ENCODE results near the gene RFX6.

RFX6 gene

DNA sequence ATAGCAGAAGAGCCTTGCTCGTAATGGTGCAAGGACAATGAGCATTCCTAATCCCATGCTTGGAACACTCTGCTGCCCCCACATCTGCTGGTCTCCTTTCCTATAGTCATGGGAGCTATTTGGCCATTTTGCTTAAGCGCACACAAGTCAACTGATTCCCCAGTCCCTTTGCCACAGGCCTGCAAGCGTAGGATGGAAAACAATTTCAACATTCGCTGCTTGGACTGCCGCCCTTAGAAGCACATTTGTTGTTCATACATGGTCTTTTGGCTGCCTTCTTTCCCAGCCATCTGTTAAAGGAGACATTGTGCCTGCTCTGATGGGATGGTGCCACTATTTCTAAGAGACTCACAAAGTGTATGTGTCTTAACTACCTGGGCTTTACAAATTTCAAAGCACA, 96.9 kb downstream of the RFX6 start:
- DNase-seq (ENCODE audit: low read depth): no peak

GRCh38 chr6:116974526-116975316, 97.7 kb downstream of the RFX6 start:
- DNase-seq (ENCODE audit: low read depth): no peak

- DNase-seq (ENCODE audit: low read depth): no peak
Measured at GRCh38 chr6:116975600-116975999, 98.6 kb downstream of the RFX6 start.

- no peak for DNase-seq (ENCODE audit: low read depth)
Measured at GRCh38 chr6:116979560-116979959, 102.5 kb downstream of the RFX6 start.

Data from stimulated activated CD8-positive, alpha-beta memory T cell treated with anti-CD3 and anti-CD28 coated beads, Interleukin-7, amount 100 ng/mL, for 24 hours (primary cell).